Measurements from ENCODE around the gene CLSTN2.

Gene CLSTN2

GRCh38 chr3:139909811-139910210 is 25.2 kb upstream of the CLSTN2 start:
- Histone ChIP-seq H2AFZ (ENCODE audit: low read depth) (no peak overlapping the region), H3K36me3 (ENCODE audit: insufficient read depth) (no peaks in the 10 kb centered on the region), H3K27ac (no peak overlapping the region), H3K79me2 (ENCODE audit: insufficient read depth, low read depth) (no peaks in the 10 kb centered on the region), H3K27me3 (ENCODE audit: insufficient read depth, low read depth) (no peaks in the 10 kb centered on the region), H3K9ac (no peak overlapping the region), H3K4me1 (ENCODE audit: low read depth, poor library complexity, severe bottlenecking) (no peaks in the 10 kb centered on the region), H3K4me3 (IDR thresholded peaks at IDR 0.05; ENCODE audit: insufficient read depth, low read depth, low read length) (no peak overlapping the region), H3K4me2 (no peak overlapping the region), H4K20me1 (ENCODE audit: insufficient read depth) (no peaks in the 10 kb centered on the region)
- TF ChIP-seq CTCF (conservative IDR thresholded peaks at IDR 0.05; ENCODE audit: low read depth, low read length): no peak

GRCh38 chr3:139916271-139916670 is 18.7 kb upstream of the CLSTN2 start:
- no peak for TF ChIP-seq CTCF (conservative IDR thresholded peaks at IDR 0.05; ENCODE audit: low read depth, low read length)
- Histone ChIP-seq H4K20me1 (ENCODE audit: insufficient read depth) (no peaks in the 10 kb centered on the region), H3K79me2 (ENCODE audit: insufficient read depth, low read depth) (no peaks in the 10 kb centered on the region), H3K36me3 (ENCODE audit: insufficient read depth) (no peaks in the 10 kb centered on the region), H3K4me3 (IDR thresholded peaks at IDR 0.05; ENCODE audit: insufficient read depth, low read depth, low read length) (no peak overlapping the region), H3K4me1 (ENCODE audit: low read depth, poor library complexity, severe bottlenecking) (no peaks in the 10 kb centered on the region), H3K4me2 (no peak overlapping the region), H3K27ac (no peak overlapping the region), H2AFZ (ENCODE audit: low read depth) (no peak overlapping the region), H3K9ac (no peak overlapping the region), H3K27me3 (ENCODE audit: insufficient read depth, low read depth) (no peaks in the 10 kb centered on the region)

DNA sequence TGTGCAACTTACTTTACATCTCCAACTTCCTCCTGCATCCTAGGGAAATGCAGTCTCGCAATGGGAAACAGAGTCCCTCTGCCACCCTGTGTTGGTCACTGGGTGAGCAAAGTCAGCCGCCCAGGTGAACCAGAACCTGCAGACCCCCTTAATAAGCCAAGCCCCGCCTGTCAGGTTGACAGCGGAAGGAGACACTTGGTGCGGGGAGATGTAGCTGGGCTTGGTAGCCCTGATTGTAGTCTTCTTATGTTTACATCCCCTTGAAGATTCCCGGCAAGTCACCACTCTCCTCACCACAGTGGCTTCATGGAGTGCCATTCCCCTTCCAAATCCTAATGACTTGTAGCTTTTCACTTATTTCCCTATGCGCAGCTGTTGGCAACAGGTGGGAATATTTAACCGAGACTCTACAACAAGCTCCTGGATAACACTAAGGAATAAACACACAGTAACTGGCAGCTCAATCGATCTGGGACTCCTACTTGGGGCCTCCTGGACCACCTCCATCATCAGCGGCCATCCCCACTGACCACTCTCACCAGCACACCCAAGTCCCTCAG is 17.7 kb upstream of the CLSTN2 start:
- Histone ChIP-seq H2AFZ (ENCODE audit: low read depth) (no peak overlapping the region), H3K9ac (no peak overlapping the region), H3K4me3 (IDR thresholded peaks at IDR 0.05; ENCODE audit: insufficient read depth, low read depth, low read length) (no peak overlapping the region), H3K27ac (no peak overlapping the region), H3K4me2 (no peak overlapping the region), H3K4me1 (ENCODE audit: low read depth, poor library complexity, severe bottlenecking) (no peaks in the 10 kb centered on the region), H3K79me2 (ENCODE audit: insufficient read depth, low read depth) (no peaks in the 10 kb centered on the region), H4K20me1 (ENCODE audit: insufficient read depth) (no peaks in the 10 kb centered on the region), H3K27me3 (ENCODE audit: insufficient read depth, low read depth) (no peaks in the 10 kb centered on the region), H3K36me3 (ENCODE audit: insufficient read depth) (no peaks in the 10 kb centered on the region)
- TF ChIP-seq CTCF (conservative IDR thresholded peaks at IDR 0.05; ENCODE audit: low read depth, low read length): no peak

DNA sequence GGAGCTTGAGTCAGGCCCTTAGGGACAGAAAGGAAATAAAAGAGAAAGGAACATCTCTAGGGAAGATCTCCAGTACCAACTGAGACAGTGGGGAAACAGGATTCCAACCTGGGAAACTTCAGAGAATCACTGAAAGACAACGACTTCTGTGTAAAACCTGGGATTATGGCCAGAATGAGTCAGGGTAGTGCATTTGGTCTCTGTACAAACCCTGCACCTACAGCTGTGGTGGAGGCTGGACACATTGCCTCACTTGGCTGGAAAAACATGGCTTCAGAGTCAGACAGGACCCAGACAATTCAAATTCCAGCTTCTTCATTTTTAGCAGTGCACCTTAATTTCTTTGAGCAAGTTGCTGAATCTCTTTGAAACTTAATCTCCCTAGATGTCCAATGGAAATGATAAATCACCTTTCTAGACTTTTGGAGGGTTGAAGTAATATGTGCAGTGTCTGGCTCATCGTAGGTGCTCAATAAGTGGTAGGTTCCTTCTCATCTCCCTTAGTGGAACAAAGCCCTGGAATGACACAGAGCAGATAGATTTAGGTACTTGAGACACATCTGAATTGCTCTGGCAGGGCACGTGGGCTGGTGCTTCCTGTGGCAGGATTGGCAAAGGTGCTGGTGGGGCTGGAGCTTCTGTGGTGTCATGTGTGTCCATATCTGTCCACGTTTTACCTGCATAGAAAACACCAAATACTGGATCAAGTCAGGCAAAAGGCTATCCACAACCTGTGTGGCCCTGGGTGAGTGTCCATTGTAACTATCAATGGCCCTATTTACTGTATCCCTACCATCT is 6.1 kb upstream of the CLSTN2 start:
- Histone ChIP-seq H3K79me2 (ENCODE audit: insufficient read depth, low read depth) (no peaks in the 10 kb centered on the region), H3K4me1 (ENCODE audit: low read depth, poor library complexity, severe bottlenecking) (no peaks in the 10 kb centered on the region), H3K9ac (no peak overlapping the region), H3K4me2 (no peak overlapping the region), H4K20me1 (ENCODE audit: insufficient read depth) (no peaks in the 10 kb centered on the region), H3K27me3 (ENCODE audit: insufficient read depth, low read depth) (no peaks in the 10 kb centered on the region), H3K27ac (no peak overlapping the region), H3K36me3 (ENCODE audit: insufficient read depth) (no peaks in the 10 kb centered on the region), H2AFZ (ENCODE audit: low read depth) (no peak overlapping the region), H3K4me3 (IDR thresholded peaks at IDR 0.05; ENCODE audit: insufficient read depth, low read depth, low read length) (no peak overlapping the region)
- no peak for TF ChIP-seq CTCF (conservative IDR thresholded peaks at IDR 0.05; ENCODE audit: low read depth, low read length)
